ENCODE results near the gene MRGPRE. TPM values are rescaled to one million over a fixed set of nuclear protein-coding genes. Genes with fewer than 3 reads are reported as not detected.

Gene MRGPRE
- polyA plus RNA-seq, 2 of the 4 experiments (the other 2 are of a cell fraction): not detected

GRCh38 chr11:3193373-3194015 lies 38.7 kb downstream of the MRGPRE start:
- DNase-seq (ENCODE audit: low read depth in 1 of 2, low spot score in 1 of 2) (no peak), ATAC-seq (no peak), FAIRE-seq (no peak)
- 71% methylated on average over 15 of the region's 19 CpGs for WGBS (ENCODE audit: missing lambda C conversion rate)
- Histone ChIP-seq H3K4me1 (no peaks in the 10 kb centered on the region), H3K4me2 (no peak overlapping the region), H3K4me3 (no peak overlapping the region), H3K27ac (no peak overlapping the region), H3K9me3 (no peaks in the 10 kb centered on the region)
- no peak for TF ChIP-seq ZFP36 (IDR thresholded peaks at IDR 0.05; ENCODE audit: borderline replicate concordance, partially characterized antibody)
- no peak for TF ChIP-seq MAFK (IDR thresholded peaks at IDR 0.05; ENCODE audit: partially characterized antibody)
- no peak for TF ChIP-seq JUNB (IDR thresholded peaks at IDR 0.05)
- TF ChIP-seq HOXB5 (CRISPR knock-in tag; IDR thresholded peaks at IDR 0.05): no peak
- TF ChIP-seq RAD21 (conservative IDR thresholded peaks at IDR 0.05 in 1 of 2, IDR thresholded peaks at IDR 0.05 in 1 of 2): no peak
- no peak for TF ChIP-seq ESRRA (IDR thresholded peaks at IDR 0.05; ENCODE audit: borderline replicate concordance, low read length)
- TF ChIP-seq TP53 (CRISPR knock-in tag; IDR thresholded peaks at IDR 0.05): no peak
- no peak for TF ChIP-seq ELK1 (IDR thresholded peaks at IDR 0.05; ENCODE audit: low read depth, low read length)
- no peak for TF ChIP-seq SREBF2 (IDR thresholded peaks at IDR 0.05)
- TF ChIP-seq MAZ (IDR thresholded peaks at IDR 0.05; ENCODE audit: borderline replicate concordance, low read depth, low read length): no peak
- no peak for TF ChIP-seq RNF2 (IDR thresholded peaks at IDR 0.05; ENCODE audit: borderline replicate concordance, low read depth)
- no peak for TF ChIP-seq CBX8 (IDR thresholded peaks at IDR 0.05)
- no peak for TF ChIP-seq MYC (IDR thresholded peaks at IDR 0.05; ENCODE audit: borderline replicate concordance, low read length)
- TF ChIP-seq FOSB (CRISPR knock-in tag; IDR thresholded peaks at IDR 0.05): no peak
- TF ChIP-seq HOXA7 (CRISPR knock-in tag; IDR thresholded peaks at IDR 0.05): no peak
- TF ChIP-seq RCOR1 (IDR thresholded peaks at IDR 0.05; ENCODE audit: low read depth, low read length): no peak
- TF ChIP-seq SMC3 (IDR thresholded peaks at IDR 0.05): no peak
- ChIA-PET CTCF (interaction anchor here (0.9 kb wide), 1 partner anchor 157 kb away, joined by 3 read pairs; no protein-coding TSS in a partner anchor), POLR2A (no interaction called here)

- ATAC-seq (no peak), FAIRE-seq (no peak), DNase-seq (ENCODE audit: low read depth in 1 of 2, low spot score in 1 of 2) (no peak)
- Histone ChIP-seq H3K9me3 (no peaks in the 10 kb centered on the region), H3K4me2 (no peak overlapping the region), H3K27ac (no peak overlapping the region), H3K4me1 (no peaks in the 10 kb centered on the region), H3K4me3 (no peak overlapping the region)
- ChIA-PET CTCF (interaction anchor here (1.0 to 1.5 kb wide), 2 partner anchors 24 to 25 kb away, joined by 3 to 4 read pairs; no protein-coding TSS in a partner anchor), POLR2A (no interaction called here)
- WGBS (ENCODE audit: missing lambda C conversion rate): 71% methylated on average over 10 of the region's 14 CpGs
- TF ChIP-seq ZFP36 (IDR thresholded peaks at IDR 0.05; ENCODE audit: borderline replicate concordance, partially characterized antibody) (peak; percentile 65), PHF8 (IDR thresholded peaks at IDR 0.05; ENCODE audit: borderline replicate concordance, low read depth) (no peak)
These were observed 39.5 kb downstream of the MRGPRE start for GRCh38 chr11:3192511-3193372.

DNA sequence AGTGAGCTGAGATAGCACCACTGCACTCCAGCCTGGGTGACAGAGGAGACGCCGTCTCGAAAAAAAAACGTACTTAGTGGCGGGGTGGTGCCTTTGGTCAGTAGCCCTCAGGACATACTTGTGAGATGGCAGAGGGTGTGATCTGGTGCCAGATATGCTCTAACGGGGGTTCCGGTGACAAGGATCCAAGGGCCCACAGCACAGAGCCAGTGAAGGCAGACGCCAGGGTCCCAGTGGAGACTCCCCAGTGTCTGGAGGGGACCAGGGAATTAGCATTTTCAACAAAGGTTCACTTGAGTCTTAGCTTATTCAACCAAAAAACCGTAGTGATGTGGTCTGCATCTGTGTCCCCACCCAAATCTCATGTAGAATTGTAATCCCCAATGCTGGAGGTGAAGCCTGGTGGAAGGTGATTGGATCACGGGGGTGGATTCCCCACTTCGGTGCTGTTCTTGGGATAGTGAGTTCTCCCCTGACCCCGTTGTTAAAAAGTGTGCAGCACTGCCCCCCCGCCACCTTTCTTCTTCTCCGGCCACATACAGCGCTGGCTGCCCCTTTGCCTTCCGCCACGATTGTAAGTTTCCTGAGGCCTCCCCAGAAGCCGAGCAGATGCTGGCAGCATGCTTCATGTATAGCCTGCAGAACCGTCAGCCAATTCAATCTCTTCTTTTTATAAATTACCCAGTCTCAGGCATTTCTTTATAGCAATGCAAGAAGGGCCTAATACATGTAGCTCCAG lies 40.5 kb downstream of the MRGPRE start:
- ChIA-PET POLR2A (no interaction called here), CTCF (interaction anchor here (1.0 to 1.5 kb wide), 3 partner anchors 17 to 26 kb away, joined by 3 to 4 read pairs (median 3); no protein-coding TSS in a partner anchor)
- Histone ChIP-seq H3K4me3 (no peak overlapping the region), H3K4me1 (no peaks in the 10 kb centered on the region), H3K9me3 (no peaks in the 10 kb centered on the region), H3K27ac (no peak overlapping the region), H3K4me2 (no peak overlapping the region)
- ATAC-seq (no peak), FAIRE-seq (no peak), DNase-seq (ENCODE audit: low read depth in 1 of 2, low spot score in 1 of 2) (no peak)
- WGBS (ENCODE audit: missing lambda C conversion rate): 74% methylated on average over 19 of the region's 19 CpGs
- TF ChIP-seq ZNF302 (CRISPR knock-in tag; IDR thresholded peaks at IDR 0.05): no peak
- no peak for TF ChIP-seq CBX2 (IDR thresholded peaks at IDR 0.05; ENCODE audit: borderline replicate concordance, low read depth)
- no peak for TF ChIP-seq CBX8 (IDR thresholded peaks at IDR 0.05)
- no peak for TF ChIP-seq MYC (IDR thresholded peaks at IDR 0.05; ENCODE audit: borderline replicate concordance, low read length)
- no peak for TF ChIP-seq TFCP2L1 (CRISPR knock-in tag; IDR thresholded peaks at IDR 0.05)
- no peak for TF ChIP-seq BCL3 (IDR thresholded peaks at IDR 0.05)
- no peak for TF ChIP-seq GATA3 (IDR thresholded peaks at IDR 0.05; ENCODE audit: borderline replicate concordance)
- no peak for TF ChIP-seq PHF8 (IDR thresholded peaks at IDR 0.05; ENCODE audit: borderline replicate concordance, low read depth)
- no peak for TF ChIP-seq TP53 (CRISPR knock-in tag; IDR thresholded peaks at IDR 0.05)
- no peak for TF ChIP-seq REST (IDR thresholded peaks at IDR 0.05)
- no peak for TF ChIP-seq ZC3H11A (IDR thresholded peaks at IDR 0.05)

Measured in A549 (cell line).